Nephron progenitor cell (in vitro differentiated cells): Measurements from ENCODE around the gene TH.

Experiments
- DNase-seq: peaks from one replicate; pipeline ENCODE4 v3.0.0; 2021
- H3K27ac Mint-ChIP-seq: 2 replicates; pipeline ENCODE4 v1.8.0; 2021; ENCODE audit warnings: mild to moderate bottlenecking, moderate library complexity, mixed read lengths
- H3K27me3 Mint-ChIP-seq: 2 replicates; pipeline ENCODE4 v1.8.0; 2021; ENCODE audit warnings: mild to moderate bottlenecking, low read depth, mixed read lengths; ENCODE audit not compliant: poor library complexity
- H3K36me3 Mint-ChIP-seq: 2 replicates; pipeline ENCODE4 v1.8.0; 2021; ENCODE audit warnings: low read depth, mixed read lengths
- H3K4me1 Mint-ChIP-seq: 2 replicates; pipeline ENCODE4 v1.8.0; 2021; ENCODE audit warnings: mixed read lengths
- H3K4me3 Mint-ChIP-seq: 2 replicates; pipeline ENCODE4 v1.8.0; 2021; ENCODE audit warnings: mild to moderate bottlenecking, moderate library complexity, mixed read lengths
- H3K9me3 Mint-ChIP-seq: 2 replicates; pipeline ENCODE4 v1.8.0; 2021; ENCODE audit warnings: mild to moderate bottlenecking, moderate library complexity, mixed read lengths
- TF ChIP-seq, protein P1 (sequence below): fragments of 200-600 bp; sonication (generic); IDR thresholded peaks from 2 replicates; pipeline ENCODE4 v1.5.0; 2021; ENCODE audit warnings: antibody characterized with exemption

TH gene

DNA sequence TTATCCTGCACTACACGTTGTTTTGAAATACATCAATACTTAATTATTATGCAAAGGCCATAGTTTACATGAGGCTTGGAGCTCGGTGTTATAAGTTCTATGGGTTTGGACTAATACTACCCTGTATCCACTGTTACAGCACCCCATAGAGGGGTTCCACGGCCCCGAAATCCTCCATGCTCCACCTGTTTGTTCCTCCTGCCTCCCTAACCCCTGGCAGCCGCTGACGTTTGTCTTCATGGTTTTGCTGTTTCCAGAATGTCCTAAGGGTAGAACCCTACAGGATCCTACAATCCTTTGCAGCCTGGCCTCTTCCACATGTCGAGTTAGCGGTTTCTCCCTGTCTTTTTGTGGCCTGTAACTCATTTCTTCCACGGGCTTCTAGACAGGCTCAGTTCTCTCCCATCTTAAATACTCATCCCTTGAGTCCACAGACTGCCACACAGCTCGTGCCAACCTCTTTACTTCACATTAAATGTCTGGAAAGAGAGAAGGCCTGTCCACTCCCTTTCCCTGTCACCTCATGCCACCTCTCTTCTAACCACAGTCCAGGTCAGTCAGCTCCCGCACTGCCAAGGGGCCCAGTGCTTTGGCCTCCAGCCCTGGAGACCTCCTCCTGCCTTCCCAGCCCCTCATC lies 42.4 kb upstream of the TH start:
- DNase-seq = no peak
- Mint-ChIP-seq H3K36me3 (no peaks in the 10 kb centered on the region), H3K27ac (no peak overlapping the region), H3K9me3 (no peaks in the 10 kb centered on the region), H3K27me3 (no peaks in the 10 kb centered on the region), H3K4me1 (peaks cover 54% of the 10 kb centered on the region), H3K4me3 (peak overlapping the region; percentile 41)
- TF ChIP-seq, protein P1, sequence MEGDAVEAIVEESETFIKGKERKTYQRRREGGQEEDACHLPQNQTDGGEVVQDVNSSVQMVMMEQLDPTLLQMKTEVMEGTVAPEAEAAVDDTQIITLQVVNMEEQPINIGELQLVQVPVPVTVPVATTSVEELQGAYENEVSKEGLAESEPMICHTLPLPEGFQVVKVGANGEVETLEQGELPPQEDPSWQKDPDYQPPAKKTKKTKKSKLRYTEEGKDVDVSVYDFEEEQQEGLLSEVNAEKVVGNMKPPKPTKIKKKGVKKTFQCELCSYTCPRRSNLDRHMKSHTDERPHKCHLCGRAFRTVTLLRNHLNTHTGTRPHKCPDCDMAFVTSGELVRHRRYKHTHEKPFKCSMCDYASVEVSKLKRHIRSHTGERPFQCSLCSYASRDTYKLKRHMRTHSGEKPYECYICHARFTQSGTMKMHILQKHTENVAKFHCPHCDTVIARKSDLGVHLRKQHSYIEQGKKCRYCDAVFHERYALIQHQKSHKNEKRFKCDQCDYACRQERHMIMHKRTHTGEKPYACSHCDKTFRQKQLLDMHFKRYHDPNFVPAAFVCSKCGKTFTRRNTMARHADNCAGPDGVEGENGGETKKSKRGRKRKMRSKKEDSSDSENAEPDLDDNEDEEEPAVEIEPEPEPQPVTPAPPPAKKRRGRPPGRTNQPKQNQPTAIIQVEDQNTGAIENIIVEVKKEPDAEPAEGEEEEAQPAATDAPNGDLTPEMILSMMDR = no peak

DNA sequence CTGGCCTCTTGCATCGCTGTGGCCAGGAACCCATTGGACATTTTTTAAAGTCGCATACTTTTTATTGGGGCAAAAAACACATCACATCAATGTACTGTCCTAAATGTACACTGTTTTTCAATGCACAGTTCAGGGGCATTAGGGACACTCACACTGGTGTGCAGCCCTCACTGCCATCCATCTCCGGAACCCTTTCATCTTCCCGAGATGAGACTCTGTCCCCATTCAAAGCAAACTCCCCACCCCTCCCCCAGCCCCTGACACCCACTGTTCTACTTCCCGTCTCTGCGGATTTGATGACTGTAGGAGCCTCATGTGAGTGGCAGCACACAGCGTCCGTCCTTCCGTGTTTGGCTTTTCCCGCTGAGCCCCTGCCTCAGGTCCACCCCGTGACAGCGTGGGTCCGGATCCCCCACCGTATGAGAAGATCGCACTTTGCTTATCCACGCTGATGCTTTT lies 41.8 kb upstream of the TH start:
- no peaks in the 10 kb centered on the region for H3K36me3 Mint-ChIP-seq
- peak overlapping the region; percentile 41 for H3K4me3 Mint-ChIP-seq
- no peak overlapping the region for H3K27ac Mint-ChIP-seq
- peaks cover 48% of the 10 kb centered on the region for H3K4me1 Mint-ChIP-seq
- DNase-seq = no peak
- no peaks in the 10 kb centered on the region for H3K27me3 Mint-ChIP-seq
- TF ChIP-seq, protein P1 = no peak
- H3K9me3 Mint-ChIP-seq = no peaks in the 10 kb centered on the region

DNA sequence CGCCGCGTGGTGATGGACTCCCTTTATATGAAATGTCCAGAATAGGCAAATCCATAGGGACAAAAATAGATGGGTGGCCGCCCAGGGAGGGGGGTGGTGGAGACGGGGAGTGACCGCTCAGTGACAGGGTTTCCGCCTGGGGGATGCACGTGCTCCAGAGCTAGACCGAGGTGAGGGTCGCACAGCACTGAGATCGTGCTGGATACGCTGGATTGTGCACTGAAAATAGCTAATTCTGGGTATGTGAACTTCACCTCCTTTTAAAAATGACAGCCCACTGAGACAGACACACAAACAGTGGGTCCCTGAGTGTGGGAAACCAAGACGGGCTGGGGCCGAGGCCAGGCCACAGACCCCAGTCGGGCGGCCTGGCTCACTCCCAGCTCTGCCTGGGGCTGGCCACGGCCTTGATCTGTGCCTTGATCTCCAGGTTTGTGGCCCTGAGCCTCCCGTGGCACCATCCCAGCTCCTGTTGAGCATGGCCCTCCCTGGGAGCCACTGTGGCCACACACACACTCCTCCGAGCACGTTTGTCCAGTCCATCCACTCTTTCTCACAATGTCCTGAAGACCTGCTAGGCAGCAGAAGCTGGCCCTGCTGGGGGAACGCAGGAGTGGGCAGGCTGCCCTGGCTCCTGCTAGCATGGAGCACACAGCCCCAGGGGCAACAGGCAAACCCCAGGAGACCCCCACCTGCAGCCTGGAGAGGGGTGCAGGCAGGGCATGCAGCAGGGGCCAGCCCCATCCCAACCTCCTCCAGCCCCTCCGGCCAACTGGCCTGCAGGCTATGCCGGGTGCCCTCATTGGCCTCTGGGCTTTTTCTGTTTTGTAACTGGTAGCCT lies 41.0 kb upstream of the TH start:
- H3K4me3 Mint-ChIP-seq = no peak overlapping the region
- TF ChIP-seq, protein P1 = no peak
- no peaks in the 10 kb centered on the region for H3K36me3 Mint-ChIP-seq
- DNase-seq = no peak
- H3K4me1 Mint-ChIP-seq = peaks cover 45% of the 10 kb centered on the region
- no peaks in the 10 kb centered on the region for H3K9me3 Mint-ChIP-seq
- H3K27me3 Mint-ChIP-seq = no peaks in the 10 kb centered on the region
- H3K27ac Mint-ChIP-seq = no peak overlapping the region

DNA sequence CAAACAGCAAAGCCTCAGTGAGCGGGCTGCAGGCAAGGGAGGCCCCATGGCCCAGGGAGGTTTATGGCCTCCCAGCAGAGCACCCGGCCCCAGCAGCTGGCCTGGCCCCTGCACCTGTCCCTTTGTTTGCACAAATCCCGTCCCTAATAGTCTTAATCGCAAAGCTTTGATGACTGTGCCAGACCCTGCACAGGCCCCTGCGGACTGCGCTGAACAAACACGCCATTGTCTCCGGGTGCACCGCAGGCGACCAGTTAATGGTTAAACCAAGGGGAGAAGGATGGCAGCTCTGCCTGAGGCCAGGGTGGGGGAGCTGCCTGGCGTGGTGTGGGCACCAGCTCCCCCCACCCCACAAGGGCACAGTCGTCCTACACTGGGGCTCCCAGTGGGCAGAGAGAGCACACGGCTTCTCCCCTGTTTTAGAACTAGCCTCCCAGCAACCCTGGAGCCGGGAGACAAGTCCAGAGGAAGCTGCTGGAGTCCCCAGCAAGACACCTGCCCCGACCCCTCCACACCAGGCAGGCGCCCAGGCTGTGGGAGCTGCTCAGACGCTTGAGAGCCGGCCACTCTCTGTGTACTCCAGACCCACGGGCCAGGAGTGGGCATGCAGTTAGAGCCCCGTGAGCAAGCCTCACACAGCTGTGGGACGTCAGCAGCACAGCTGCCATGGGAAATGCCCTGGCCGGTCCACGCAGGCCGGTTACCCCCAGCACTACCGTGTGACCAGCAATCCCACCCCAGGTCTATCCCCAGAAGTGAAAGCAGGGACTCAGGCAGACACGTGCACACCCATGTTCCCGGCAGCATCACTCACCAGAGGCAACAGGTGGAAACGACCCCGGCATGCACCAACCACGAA lies 39.7 kb upstream of the TH start:
- TF ChIP-seq, protein P1 = no peak
- Mint-ChIP-seq H3K4me3 (no peak overlapping the region), H3K9me3 (no peaks in the 10 kb centered on the region), H3K27ac (no peak overlapping the region), H3K4me1 (peaks cover 45% of the 10 kb centered on the region), H3K36me3 (no peaks in the 10 kb centered on the region), H3K27me3 (no peaks in the 10 kb centered on the region)
- no peak for DNase-seq

DNA sequence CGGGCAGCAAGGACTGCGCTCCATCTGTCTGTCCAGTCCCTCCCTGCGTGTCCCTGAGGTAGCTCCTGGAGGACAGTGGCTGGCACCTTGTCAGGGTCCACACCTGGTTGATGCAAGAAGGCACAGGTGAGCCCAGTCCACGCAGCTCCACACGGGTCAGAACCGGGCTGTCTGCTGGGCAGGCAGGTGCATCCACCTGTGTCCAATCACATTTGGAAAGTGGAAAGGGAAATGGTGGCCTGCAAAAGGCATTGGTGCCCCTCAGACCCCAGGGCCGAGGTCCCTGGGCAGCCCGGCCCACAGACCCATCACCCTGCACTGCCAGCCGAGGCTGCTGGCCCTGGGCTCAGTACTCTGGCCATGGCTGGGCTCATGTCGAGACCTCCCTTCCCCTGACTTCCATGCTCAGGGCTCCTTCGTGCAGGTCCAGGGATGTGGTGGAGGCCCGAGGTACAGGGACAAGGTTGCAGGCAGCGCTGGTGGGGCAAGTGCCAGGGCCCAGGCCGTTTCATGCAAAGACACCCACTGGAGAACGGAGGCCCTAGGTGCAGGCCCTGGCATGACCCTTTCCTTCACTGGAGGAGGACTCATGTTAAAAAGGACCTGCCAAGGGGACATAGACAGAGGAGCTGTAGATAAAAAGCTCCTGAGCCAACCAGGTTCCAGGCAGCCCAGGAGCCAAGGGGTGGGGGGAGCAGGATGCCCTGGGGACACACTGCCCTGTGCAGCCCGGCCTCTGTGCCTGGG lies 38.9 kb upstream of the TH start:
- no peak for DNase-seq
- no peaks in the 10 kb centered on the region for H3K9me3 Mint-ChIP-seq
- no peak overlapping the region for H3K4me3 Mint-ChIP-seq
- H3K36me3 Mint-ChIP-seq = no peaks in the 10 kb centered on the region
- no peak overlapping the region for H3K27ac Mint-ChIP-seq
- no peaks in the 10 kb centered on the region for H3K27me3 Mint-ChIP-seq
- peaks cover 45% of the 10 kb centered on the region for H3K4me1 Mint-ChIP-seq
- TF ChIP-seq, protein P1 = no peak
